Hematopoietic multipotent progenitor cell treated with erythropoietin and hydrocortisone succinate and interleukin-3 and kit ligand, for 6 days (in vitro differentiated cells): ENCODE measurements around the gene CPA4.

Experiments
- DNase-seq: peaks from one replicate; pipeline ENCODE4 v3.0.0-alpha.2; 2015

Gene CPA4

DNA sequence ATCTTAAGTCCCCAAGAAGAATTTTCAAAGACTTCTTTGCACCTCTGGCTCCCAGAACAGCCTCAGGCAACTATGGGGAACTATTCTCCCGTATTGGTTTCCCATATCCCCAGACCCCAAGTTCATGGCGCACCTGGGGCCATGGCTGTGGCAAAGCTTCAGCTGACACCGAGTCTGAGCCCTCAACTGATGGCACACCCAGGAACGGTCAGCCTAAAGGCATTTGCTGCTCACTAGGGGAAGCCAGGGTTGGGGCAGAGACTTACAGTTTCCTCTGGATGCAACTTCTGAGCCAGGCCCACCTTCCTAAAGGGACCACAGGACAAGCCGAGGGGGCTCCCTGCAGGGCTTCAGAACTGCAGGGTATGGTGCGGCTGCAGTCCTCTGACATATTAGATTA is 73.6 kb downstream of the CPA4 start:
- DNase-seq, result no peak

DNA sequence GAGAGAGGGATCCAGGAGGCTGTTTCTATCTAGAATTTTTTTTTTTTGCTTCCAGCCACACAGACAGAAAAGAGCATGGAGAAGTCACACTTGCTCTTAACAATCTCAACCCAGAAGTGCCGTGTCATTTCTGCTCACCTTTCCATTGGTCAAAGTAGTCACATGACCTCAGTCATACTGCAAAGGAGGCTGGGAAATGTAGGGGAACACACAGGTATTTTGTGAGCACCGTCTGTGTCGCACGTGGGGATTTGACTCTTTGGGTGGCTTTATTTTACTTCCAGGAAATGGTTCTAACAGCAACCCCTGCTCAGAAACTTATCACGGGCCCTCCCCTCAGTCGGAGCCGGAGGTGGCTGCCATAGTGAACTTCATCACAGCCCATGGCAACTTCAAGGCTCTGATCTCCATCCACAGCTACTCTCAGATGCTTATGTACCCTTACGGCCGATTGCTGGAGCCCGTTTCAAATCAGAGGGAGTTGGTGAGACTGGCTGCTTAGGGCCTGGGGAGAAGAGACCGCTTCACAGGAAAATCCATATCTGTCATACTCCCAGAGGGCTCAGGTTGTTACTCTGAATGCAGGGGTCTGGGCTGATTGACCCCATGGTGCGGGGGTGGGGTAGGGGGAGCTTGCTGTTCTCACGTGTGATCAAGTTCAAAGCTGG is 74.3 kb downstream of the CPA4 start:
- no peak for DNase-seq

DNA sequence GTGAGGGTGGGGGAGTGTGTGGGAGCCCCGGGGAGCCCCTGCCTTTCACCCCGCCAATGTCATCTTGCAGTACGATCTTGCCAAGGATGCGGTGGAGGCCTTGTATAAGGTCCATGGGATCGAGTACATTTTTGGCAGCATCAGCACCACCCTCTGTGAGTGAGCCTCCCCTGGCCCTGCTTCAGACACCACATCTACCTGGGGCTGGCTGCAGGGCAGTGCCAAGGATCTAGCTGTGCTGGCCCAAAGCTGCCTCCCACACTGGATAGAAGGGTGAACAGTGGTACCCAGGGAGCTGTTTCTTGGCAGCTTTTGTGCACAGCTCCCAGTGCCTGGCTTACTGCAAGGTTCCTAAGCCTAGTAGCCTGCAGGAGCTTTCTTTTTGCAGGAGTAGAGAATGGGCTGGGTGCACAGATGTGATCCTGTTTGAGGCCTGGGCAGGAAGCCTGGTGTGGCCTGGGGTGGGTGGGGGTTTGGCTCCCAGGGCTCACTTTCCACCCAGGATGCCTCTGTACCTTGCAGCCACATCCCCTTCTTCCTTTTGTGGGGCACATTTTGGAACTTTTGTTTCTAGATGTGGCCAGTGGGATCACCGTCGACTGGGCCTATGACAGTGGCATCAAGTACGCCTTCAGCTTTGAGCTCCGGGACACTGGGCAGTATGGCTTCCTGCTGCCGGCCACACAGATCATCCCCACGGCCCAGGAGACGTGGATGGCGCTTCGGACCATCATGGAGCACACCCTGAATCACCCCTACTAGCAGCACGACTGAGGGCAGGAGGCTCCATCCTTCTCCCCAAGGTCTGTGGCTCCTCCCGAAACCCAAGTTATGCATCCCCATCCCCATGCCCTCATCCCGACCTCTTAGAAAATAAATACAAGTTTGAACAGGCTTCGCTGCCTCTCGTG is 75.1 kb downstream of the CPA4 start:
- DNase-seq, result no peak

DNA sequence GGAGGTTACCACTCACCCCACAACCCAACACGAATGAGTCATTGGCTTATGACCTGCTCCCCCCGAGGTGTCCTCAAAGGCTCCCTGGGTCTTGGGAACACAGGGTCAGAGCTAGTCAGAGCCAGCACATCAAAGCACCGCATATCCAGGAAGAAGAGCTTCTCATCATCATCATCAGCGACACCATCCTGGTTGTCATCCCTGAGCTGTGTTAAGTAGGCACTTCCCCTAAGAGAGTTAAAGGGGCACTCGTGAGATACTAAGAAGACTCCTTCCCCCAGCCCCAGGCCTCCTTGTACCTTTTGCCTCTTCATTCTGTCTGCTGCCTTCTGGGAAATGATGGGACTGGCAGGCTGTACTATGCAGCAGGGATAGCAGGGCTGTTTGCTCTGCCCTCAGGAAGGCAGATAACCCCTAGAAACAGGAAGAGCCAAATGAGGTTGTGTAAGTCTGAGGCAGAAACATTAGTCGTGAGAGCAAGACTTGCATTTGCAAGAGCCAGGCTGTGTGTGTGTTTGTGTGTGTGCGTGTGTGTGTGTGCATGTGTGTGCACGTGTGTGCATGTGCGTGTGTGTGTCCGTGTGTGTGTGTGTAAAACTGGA is 76.2 kb downstream of the CPA4 start:
- peak; percentile 55 for DNase-seq

DNA sequence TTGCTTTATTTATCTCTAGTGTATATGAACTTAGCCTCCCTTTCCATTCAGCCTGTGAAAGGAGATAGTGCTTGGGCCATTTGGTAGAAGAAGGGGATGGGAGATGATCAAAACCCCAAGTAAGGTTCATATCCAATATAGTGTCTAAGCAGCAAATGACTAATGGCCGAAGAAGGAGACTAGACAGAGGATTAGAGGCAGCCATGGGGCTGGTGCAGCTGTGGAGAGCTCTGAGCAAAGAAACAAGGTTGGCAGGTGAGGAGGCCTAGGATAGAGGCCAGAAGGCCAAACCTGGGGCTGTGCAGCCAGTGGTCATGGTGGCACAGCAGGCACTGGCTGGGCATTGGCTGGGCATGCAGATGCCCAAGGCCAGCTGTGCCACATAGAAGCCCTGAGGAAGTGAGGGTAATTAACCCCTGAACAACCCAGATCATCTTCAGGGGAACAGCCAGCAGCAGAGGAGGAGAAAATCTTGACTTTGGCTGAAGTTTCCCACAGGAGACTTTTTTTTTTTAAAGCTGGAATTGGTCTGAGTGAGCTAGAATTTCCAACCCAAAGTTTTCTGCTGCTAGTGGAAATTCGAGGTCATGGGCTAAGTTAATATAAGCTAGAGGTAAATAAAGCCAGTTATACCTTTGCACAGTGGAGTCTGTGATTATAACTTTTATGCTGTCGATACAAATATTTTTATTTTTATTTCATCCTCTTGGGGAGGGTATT is 77.0 kb downstream of the CPA4 start:
- DNase-seq, result no peak

DNA sequence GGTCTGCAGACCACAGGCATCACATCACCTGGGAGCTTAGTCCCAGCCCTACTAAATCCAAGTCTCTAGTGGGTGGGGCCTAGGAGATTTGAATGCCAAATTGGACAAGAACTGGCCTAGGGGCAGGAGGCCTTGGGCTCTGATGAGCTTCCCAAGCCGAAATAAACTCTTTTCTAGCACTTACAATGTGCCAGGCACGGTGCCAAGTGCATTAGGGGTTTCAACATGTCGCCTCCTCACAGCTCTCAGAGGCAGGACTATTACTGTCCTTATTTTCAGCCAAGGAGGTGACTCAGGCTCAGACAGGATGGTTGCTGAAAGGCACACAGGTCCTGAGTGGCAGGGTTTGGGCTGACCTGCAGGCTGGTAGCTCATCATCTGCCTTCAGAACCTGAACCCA is 78.1 kb downstream of the CPA4 start:
- DNase-seq, result no peak

DNA sequence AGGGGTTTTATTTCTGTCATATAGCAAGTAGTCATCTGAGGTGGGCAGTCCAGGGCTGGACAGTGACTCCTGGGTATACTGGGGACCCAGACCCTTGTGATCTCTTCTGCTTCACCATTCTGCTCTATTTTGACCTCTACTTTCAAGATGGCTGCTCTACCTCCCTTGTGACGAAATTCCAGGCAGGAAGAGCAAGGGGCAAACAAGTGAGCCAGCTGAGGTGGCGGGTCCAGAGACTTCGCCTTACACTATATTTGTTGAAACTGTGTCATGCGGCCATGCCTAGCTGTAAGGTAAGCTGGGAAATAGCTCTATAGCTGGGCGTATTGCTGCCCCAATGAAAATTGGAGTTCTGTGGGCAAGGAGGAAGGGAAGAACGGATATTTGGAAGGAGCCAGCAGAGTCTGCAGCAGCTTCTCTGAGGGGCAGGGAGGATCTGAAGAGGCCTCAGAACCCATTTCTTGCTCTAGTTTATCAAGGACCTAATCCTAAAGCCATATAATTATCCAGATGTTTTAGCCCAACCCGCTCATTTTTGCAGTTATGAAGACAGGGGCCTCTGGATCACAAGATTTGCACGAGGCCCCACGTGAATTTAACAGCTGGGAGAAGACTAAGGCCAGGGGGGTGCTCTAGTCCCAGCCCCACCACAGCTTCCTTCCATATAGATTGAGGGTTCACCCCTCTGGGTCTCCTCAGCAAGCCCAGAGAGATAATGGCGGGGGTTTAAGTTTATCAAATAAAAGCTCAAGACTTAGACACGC is 79.6 kb downstream of the CPA4 start:
- DNase-seq, result no peak
